MM.1S (cell line): ENCODE results near the gene ZNF516.

ENCODE experiments used
- DNase-seq: peaks from one replicate; pipeline ENCODE4 v3.0.0-alpha.2; 2015
- H2AFZ ChIP-seq: fragments of 300-600 bp; sonication (generic); 2 replicates; pipeline ENCODE4 v1.6.0; 2016; ENCODE audit warnings: antibody characterized with exemption, low read length
- H3F3A ChIP-seq: fragments of 300-600 bp; sonication (generic); 2 replicates; pipeline ENCODE4 v1.6.1; 2016; ENCODE audit warnings: mild to moderate bottlenecking, antibody characterized with exemption, low read length, moderate library complexity, mixed read lengths; ENCODE audit not compliant: insufficient read depth
- H3K27ac ChIP-seq: fragments of 300-600 bp; sonication (generic); 2 replicates; pipeline ENCODE4 v1.5.1; 2016; ENCODE audit warnings: mild to moderate bottlenecking, low read length
- H3K27me3 ChIP-seq: fragments of 300-600 bp; sonication (generic); replicated peaks from 2 replicates; pipeline ENCODE4 v1.6.0; 2016; ENCODE audit warnings: low read length; ENCODE audit not compliant: insufficient read depth
- H3K36me3 ChIP-seq: fragments of 300-600 bp; sonication (generic); replicated peaks from 2 replicates; pipeline ENCODE4 v1.6.1; 2016; ENCODE audit warnings: mild to moderate bottlenecking, low read length, mixed read lengths; ENCODE audit not compliant: insufficient read depth
- H3K4me1 ChIP-seq: fragments of 300-600 bp; sonication (generic); 2 replicates; pipeline ENCODE4 v1.6.1; 2016; ENCODE audit warnings: low read length, mixed read lengths
- H3K4me2 ChIP-seq: fragments of 300-600 bp; sonication (generic); 2 replicates; pipeline ENCODE4 v1.6.0; 2016; ENCODE audit warnings: low read depth, low read length
- H3K4me3 ChIP-seq: fragments of 300-600 bp; sonication (generic); 2 replicates; pipeline ENCODE4 v1.5.1; 2016; ENCODE audit warnings: low read length, mixed read lengths
- H3K79me2 ChIP-seq: fragments of 300-600 bp; sonication (generic); 2 replicates; pipeline ENCODE4 v1.6.1; 2016; ENCODE audit warnings: mixed run types, low read length, mixed read lengths
- H3K9ac ChIP-seq: fragments of 300-600 bp; sonication (generic); 2 replicates; pipeline ENCODE4 v1.6.1; 2016; ENCODE audit warnings: low read length, mixed read lengths
- H3K9me2 ChIP-seq: fragments of 300-600 bp; sonication (generic); replicated peaks from 2 replicates; pipeline ENCODE4 v1.6.1; 2016; ENCODE audit warnings: mild to moderate bottlenecking, low read length, mixed read lengths; ENCODE audit not compliant: insufficient read depth
- H3K9me3 ChIP-seq: fragments of 300-600 bp; sonication (generic); replicated peaks from 2 replicates; pipeline ENCODE4 v1.6.1; 2016; ENCODE audit warnings: mild to moderate bottlenecking, low read length, mixed read lengths; ENCODE audit not compliant: insufficient read depth
- H4K20me1 ChIP-seq: fragments of 300-600 bp; sonication (generic); 2 replicates; pipeline ENCODE4 v1.6.1; 2016; ENCODE audit warnings: mild to moderate bottlenecking, low read length, moderate library complexity, mixed read lengths; ENCODE audit not compliant: insufficient read depth
- CTCF ChIP-seq: fragments of 300-600 bp; sonication (generic); IDR thresholded peaks from 2 replicates; pipeline ENCODE4 v1.5.1; 2016; ENCODE audit warnings: antibody characterized with exemption, low read length, mixed read lengths
- EZH2 ChIP-seq: fragments of 300-600 bp; sonication (generic); optimal IDR thresholded peaks from 2 replicates; pipeline ENCODE3; 2017; ENCODE audit warnings: low read depth, mild to moderate bottlenecking, antibody characterized with exemption, low read length, mixed read lengths
- EZH2phosphoT487 ChIP-seq: fragments of 300-600 bp; sonication (generic); IDR thresholded peaks from 2 replicates; pipeline ENCODE4 v1.6.1; 2018; ENCODE audit warnings: antibody characterized with exemption, low read length

Gene ZNF516

GRCh38 chr18:76323891-76324290 is 171.2 kb downstream of the ZNF516 start:
- H3K27ac ChIP-seq: no peak overlapping the region
- DNase-seq: no peak
- H3K36me3 ChIP-seq: no peaks in the 10 kb centered on the region
- H4K20me1 ChIP-seq: no peaks in the 10 kb centered on the region
- H3K9ac ChIP-seq: no peak overlapping the region
- TF ChIP-seq EZH2phosphoT487: no peak
- TF ChIP-seq CTCF: no peak
- no peak for TF ChIP-seq EZH2
- H3K27me3 ChIP-seq: no peaks in the 10 kb centered on the region
- H3K4me3 ChIP-seq: no peak overlapping the region
- H3F3A ChIP-seq: no peaks in the 10 kb centered on the region
- H3K4me2 ChIP-seq: no peak overlapping the region
- H3K9me3 ChIP-seq: no peaks in the 10 kb centered on the region
- H2AFZ ChIP-seq: no peak overlapping the region
- H3K9me2 ChIP-seq: no peaks in the 10 kb centered on the region
- no peaks in the 10 kb centered on the region for H3K79me2 ChIP-seq
- H3K4me1 ChIP-seq: no peaks in the 10 kb centered on the region

GRCh38 chr18:76322686-76323085 is 172.4 kb downstream of the ZNF516 start:
- no peak for DNase-seq
- Histone ChIP-seq H3K4me2 (no peak overlapping the region), H3K9me3 (no peaks in the 10 kb centered on the region), H3K9ac (no peak overlapping the region), H2AFZ (no peak overlapping the region), H4K20me1 (no peaks in the 10 kb centered on the region), H3K36me3 (no peaks in the 10 kb centered on the region), H3K79me2 (no peaks in the 10 kb centered on the region), H3K4me1 (no peaks in the 10 kb centered on the region), H3K27ac (no peak overlapping the region), H3K9me2 (no peaks in the 10 kb centered on the region), H3F3A (no peaks in the 10 kb centered on the region), H3K27me3 (no peaks in the 10 kb centered on the region), H3K4me3 (no peak overlapping the region)
- TF ChIP-seq EZH2phosphoT487 (no peak), CTCF (no peak), EZH2 (no peak)

GRCh38 chr18:76319366-76319765 is 175.7 kb downstream of the ZNF516 start:
- no peaks in the 10 kb centered on the region for H3K27me3 ChIP-seq
- H3K4me2 ChIP-seq: no peak overlapping the region
- H3K9me3 ChIP-seq: no peaks in the 10 kb centered on the region
- no peak overlapping the region for H3K4me3 ChIP-seq
- no peak for DNase-seq
- no peaks in the 10 kb centered on the region for H3K79me2 ChIP-seq
- H3K9ac ChIP-seq: no peak overlapping the region
- H2AFZ ChIP-seq: no peak overlapping the region
- H3F3A ChIP-seq: no peaks in the 10 kb centered on the region
- no peaks in the 10 kb centered on the region for H3K9me2 ChIP-seq
- no peaks in the 10 kb centered on the region for H4K20me1 ChIP-seq
- no peak for TF ChIP-seq EZH2phosphoT487
- no peaks in the 10 kb centered on the region for H3K36me3 ChIP-seq
- H3K4me1 ChIP-seq: no peaks in the 10 kb centered on the region
- H3K27ac ChIP-seq: no peak overlapping the region

GRCh38 chr18:76318607-76319006 is 176.4 kb downstream of the ZNF516 start:
- Histone ChIP-seq H3K36me3 (no peaks in the 10 kb centered on the region), H3K27me3 (no peaks in the 10 kb centered on the region), H3K9ac (no peak overlapping the region), H3K27ac (no peak overlapping the region), H4K20me1 (no peaks in the 10 kb centered on the region), H2AFZ (no peak overlapping the region), H3K4me3 (no peak overlapping the region), H3K4me2 (no peak overlapping the region), H3K4me1 (no peaks in the 10 kb centered on the region), H3F3A (no peaks in the 10 kb centered on the region), H3K9me3 (no peaks in the 10 kb centered on the region), H3K9me2 (no peaks in the 10 kb centered on the region), H3K79me2 (no peaks in the 10 kb centered on the region)
- no peak for DNase-seq
- TF ChIP-seq EZH2phosphoT487 (no peak), CTCF (no peak), EZH2 (no peak)
